ENCODE results near the gene PNMA5.
"Not testable (repeated sequence)": the region's sequence is repeated elsewhere in the genome, so short reads cannot be mapped to it uniquely, and the experiment has no call there.

The PNMA5 gene

GRCh38 chrX:152993933-152994332 is at the start of gene PNMA5:
PNMA5 (minus strand) TSS chrX:152994116; CDS start chrX:152991598, 2,518 bp downstream.
- DNase-seq: no peak

GRCh38 chrX:153032397-153033118 is 38.6 kb upstream of the PNMA5 start:
- DNase-seq: peak; percentile 68

GRCh38 chrX:153030801-153031200 is 36.9 kb upstream of the PNMA5 start:
- DNase-seq: no peak

- no peak for DNase-seq
These were observed 36.0 kb upstream of the PNMA5 start for GRCh38 chrX:153029875-153030274.

GRCh38 chrX:153029162-153029561 is 35.2 kb upstream of the PNMA5 start:
- DNase-seq: no peak

GRCh38 chrX:153028487-153028886 is 34.6 kb upstream of the PNMA5 start:
- DNase-seq: not testable (repeated sequence)

GRCh38 chrX:153026501-153026900 is 32.6 kb upstream of the PNMA5 start:
- not testable (repeated sequence) for DNase-seq

GRCh38 chrX:153019166-153019565 is 25.2 kb upstream of the PNMA5 start:
- no peak for DNase-seq

GRCh38 chrX:153017174-153017573 is 23.3 kb upstream of the PNMA5 start:
- not testable (repeated sequence) for DNase-seq

- no peak for DNase-seq
These were observed 10.9 kb upstream of the PNMA5 start for GRCh38 chrX:153004780-153005179.

GRCh38 chrX:153003981-153004380 is 10.1 kb upstream of the PNMA5 start:
- no peak for DNase-seq

- not testable (repeated sequence) for DNase-seq
These were observed 8.3 kb upstream of the PNMA5 start for GRCh38 chrX:153002182-153002581.

GRCh38 chrX:152997337-152997736 is 3.4 kb upstream of the PNMA5 start:
- DNase-seq: no peak

- DNase-seq: no peak
These were observed 1.8 kb downstream of the PNMA5 start for GRCh38 chrX:152992115-152992514.

- no peak for DNase-seq
These were observed 2.8 kb downstream of the PNMA5 start for GRCh38 chrX:152991123-152991522.

- no peak for DNase-seq
These were observed 4.6 kb downstream of the PNMA5 start for GRCh38 chrX:152989292-152989658.

- DNase-seq: no peak
These were observed 5.2 kb downstream of the PNMA5 start for GRCh38 chrX:152988536-152989291.

- DNase-seq: no peak
These were observed 6.1 kb downstream of the PNMA5 start for GRCh38 chrX:152987801-152988200.

GRCh38 chrX:152987156-152987555 is 6.8 kb downstream of the PNMA5 start:
- not testable (repeated sequence) for DNase-seq

- DNase-seq: not testable (repeated sequence)
These were observed 8.5 kb downstream of the PNMA5 start for GRCh38 chrX:152985383-152985782.

- DNase-seq: no peak
These were observed 25.7 kb downstream of the PNMA5 start for GRCh38 chrX:152968193-152968592.

GRCh38 chrX:152960115-152960514 is 33.8 kb downstream of the PNMA5 start:
- no peak for DNase-seq

GRCh38 chrX:152959626-152960025 is 34.3 kb downstream of the PNMA5 start:
- no peak for DNase-seq
